ENCODE data around the gene SH3D21. TPM values are rescaled to one million over a fixed set of nuclear protein-coding genes. Genes with fewer than 3 reads are reported as not detected.

SH3D21 gene
- total RNA-seq, 1 experiment from 2014 or later, result 18.3 TPM

DNA sequence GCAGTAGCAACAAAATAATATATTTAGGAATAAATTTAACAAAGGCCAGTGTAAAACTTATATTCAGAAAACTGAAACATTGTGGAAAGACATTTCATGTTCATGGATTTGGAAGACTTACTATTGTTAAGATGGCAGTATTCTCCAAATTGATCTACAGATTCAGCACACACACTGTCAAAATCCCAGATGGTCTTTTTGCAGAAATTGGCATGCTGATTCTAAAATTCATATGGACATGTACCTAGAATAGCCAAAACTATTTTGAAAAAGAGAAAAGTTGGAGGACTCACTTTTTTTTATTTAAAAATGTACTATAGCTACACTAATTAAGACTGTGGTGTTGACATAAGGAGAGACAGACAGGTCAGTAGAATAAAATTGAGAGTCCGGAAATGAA is 32.0 kb upstream of the SH3D21 start:
- Histone ChIP-seq H3K23ac (ENCODE audit: insufficient read length, low read depth, low read length) (no peak overlapping the region), H2AK5ac (ENCODE audit: insufficient read length, low read length) (no peak overlapping the region), H4K20me1 (ENCODE audit: control insufficient read depth, insufficient read depth, insufficient read length) (no peaks in the 10 kb centered on the region), H3K23me2 (ENCODE audit: insufficient read length, low read depth, low read length, poor library complexity, severe bottlenecking) (no peaks in the 10 kb centered on the region), H4K5ac (ENCODE audit: insufficient read length, low read depth, low read length) (no peak overlapping the region), H3K4ac (ENCODE audit: low read depth, low read length) (no peak overlapping the region), H2BK5ac (ENCODE audit: insufficient read length, low read length) (no peak overlapping the region), H3K79me2 (ENCODE audit: insufficient read depth, low read length) (peaks cover 2% of the 10 kb centered on the region; the same call in 1 of the 2 replicates), H3K4me2 (ENCODE audit: insufficient read depth, insufficient read length, low read length) (no peak overlapping the region), H3K9me3 (ENCODE audit: control insufficient read depth, low read depth, low read length) (no peaks in the 10 kb centered on the region), H2BK20ac (ENCODE audit: low read depth, low read length, poor library complexity, severe bottlenecking) (no peak overlapping the region), H4K8ac (replicated peaks; ENCODE audit: insufficient read length, low read depth, low read length) (no peak overlapping the region), H3K14ac (ENCODE audit: insufficient read depth, low read length) (no peak overlapping the region), H3K18ac (ENCODE audit: insufficient read length, low read depth, low read length) (no peak overlapping the region), H3K9ac (ENCODE audit: extremely low read depth, insufficient read length, low read length) (no peak overlapping the region), H4K91ac (ENCODE audit: insufficient read length, low read depth, low read length) (no peak overlapping the region), H3K79me1 (ENCODE audit: insufficient read depth, low read depth, low read length, poor library complexity, severe bottlenecking) (peaks cover 11% of the 10 kb centered on the region), H3K27ac (ENCODE audit: insufficient read length, low read depth, low read length) (no peak overlapping the region), H2AFZ (ENCODE audit: low read length) (no peak overlapping the region), H3K27me3 (ENCODE audit: insufficient read depth, low read length) (no peaks in the 10 kb centered on the region), H2BK120ac (ENCODE audit: low read depth, low read length, poor library complexity, severe bottlenecking) (no peak overlapping the region), H2BK12ac (ENCODE audit: insufficient read length, low read depth, low read length) (no peak overlapping the region), H3T11ph (ENCODE audit: low read length) (no peak overlapping the region), H3K56ac (ENCODE audit: insufficient read length, low read depth, low read length) (no peak overlapping the region), H2BK15ac (ENCODE audit: low read depth, low read length) (no peak overlapping the region), H3K4me1 (ENCODE audit: insufficient read depth, low read length) (no peaks in the 10 kb centered on the region)
- Mint-ChIP-seq H3K27ac (no peak overlapping the region), H3K4me3 (no peak overlapping the region), H3K4me1 (no peaks in the 10 kb centered on the region), H3K27me3 (ENCODE audit: low read depth) (no peaks in the 10 kb centered on the region), H3K36me3 (ENCODE audit: insufficient read depth in 1 of 3, low read depth in 3 of 3) (peaks cover 12 to 42% (median 39%) of the 10 kb centered on the region in 3 experiments; a peak in 6 of 7 replicates), H3K9me3 (no peaks in the 10 kb centered on the region)
- TF ChIP-seq, protein P1, sequence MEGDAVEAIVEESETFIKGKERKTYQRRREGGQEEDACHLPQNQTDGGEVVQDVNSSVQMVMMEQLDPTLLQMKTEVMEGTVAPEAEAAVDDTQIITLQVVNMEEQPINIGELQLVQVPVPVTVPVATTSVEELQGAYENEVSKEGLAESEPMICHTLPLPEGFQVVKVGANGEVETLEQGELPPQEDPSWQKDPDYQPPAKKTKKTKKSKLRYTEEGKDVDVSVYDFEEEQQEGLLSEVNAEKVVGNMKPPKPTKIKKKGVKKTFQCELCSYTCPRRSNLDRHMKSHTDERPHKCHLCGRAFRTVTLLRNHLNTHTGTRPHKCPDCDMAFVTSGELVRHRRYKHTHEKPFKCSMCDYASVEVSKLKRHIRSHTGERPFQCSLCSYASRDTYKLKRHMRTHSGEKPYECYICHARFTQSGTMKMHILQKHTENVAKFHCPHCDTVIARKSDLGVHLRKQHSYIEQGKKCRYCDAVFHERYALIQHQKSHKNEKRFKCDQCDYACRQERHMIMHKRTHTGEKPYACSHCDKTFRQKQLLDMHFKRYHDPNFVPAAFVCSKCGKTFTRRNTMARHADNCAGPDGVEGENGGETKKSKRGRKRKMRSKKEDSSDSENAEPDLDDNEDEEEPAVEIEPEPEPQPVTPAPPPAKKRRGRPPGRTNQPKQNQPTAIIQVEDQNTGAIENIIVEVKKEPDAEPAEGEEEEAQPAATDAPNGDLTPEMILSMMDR (conservative IDR thresholded peaks at IDR 0.05), result no peak
- DNase-seq, result no peak
- no CpG with 5 or more reads among the region's 1 CpG for WGBS (ENCODE audit: extremely low coverage, insufficient read length, low lambda C conversion rate)

Data from H9 (cell line).